GM12891 (cell line): ENCODE results near the gene FBN1.
A peak's percentile ranks its signal among the peaks of the same experiment; 100 is the strongest.

ENCODE experiments used
- DNase-seq: peaks from one replicate; pipeline ENCODE4 v3.0.0; 2011; ENCODE audit warnings: low spot score; ENCODE audit not compliant: insufficient read length
- FAIRE-seq: peaks from 2 replicates; lab custom pipeline; 2011; peaks lifted over from hg19 to GRCh38; lab: Jason Lieb, UNC
- PAX5 ChIP-seq: IDR thresholded peaks from 2 replicates; pipeline ENCODE4 v1.6.1; 2011; ENCODE audit warnings: low read length, moderate library complexity, mild to moderate bottlenecking; ENCODE audit not compliant: insufficient read depth, severe bottlenecking
- POLR2A ChIP-seq: IDR thresholded peaks from 2 replicates; pipeline ENCODE4 v1.6.1; 2011; ENCODE audit warnings: low read depth, low read length, control low read depth
- POLR2AphosphoS5 ChIP-seq: IDR thresholded peaks from 2 replicates; pipeline ENCODE4 v1.6.1; 2011; ENCODE audit warnings: low read depth, low read length, control low read depth
- POU2F2 ChIP-seq: IDR thresholded peaks from 2 replicates; pipeline ENCODE4 v1.6.1; 2011; ENCODE audit warnings: low read depth, mild to moderate bottlenecking, control low read depth, low read length, moderate library complexity
- SPI1 ChIP-seq: IDR thresholded peaks from 2 replicates; pipeline ENCODE4 v1.6.1; 2011; ENCODE audit warnings: low read depth, low read length, control low read depth
- TAF1 ChIP-seq: IDR thresholded peaks from 2 replicates; pipeline ENCODE4 v1.6.1; 2011; ENCODE audit warnings: low read depth, low read length, control low read depth

FBN1 gene

DNA sequence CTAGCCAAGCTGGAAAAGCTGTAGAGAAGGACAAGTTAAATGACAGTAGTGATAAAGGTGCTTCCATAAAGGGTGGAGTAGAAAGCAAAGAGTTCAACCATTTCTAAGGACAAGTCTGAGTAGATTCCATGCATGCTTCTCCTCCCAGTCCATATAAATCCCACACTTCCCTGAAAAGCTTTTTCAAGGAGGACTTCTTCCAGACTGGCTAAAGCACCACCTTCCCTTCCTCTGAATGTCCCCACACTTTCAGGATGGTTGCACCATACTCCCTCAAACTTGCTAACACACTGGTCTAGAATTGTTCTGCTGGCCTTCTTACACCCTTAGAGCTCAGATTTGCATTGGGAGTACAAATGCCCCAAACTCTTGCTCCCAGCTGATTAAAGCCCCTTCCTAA lies 40.9 kb downstream of the FBN1 start:
- DNase-seq (no peak), FAIRE-seq (no peak)
- TF ChIP-seq PAX5 (no peak), POLR2A (no peak), TAF1 (no peak), SPI1 (no peak), POLR2AphosphoS5 (no peak), POU2F2 (no peak)

- no peak for FAIRE-seq
- TF ChIP-seq POLR2AphosphoS5 = no peak
- no peak for TF ChIP-seq PAX5
- no peak for TF ChIP-seq POU2F2
- TF ChIP-seq POLR2A = no peak
- no peak for TF ChIP-seq TAF1
- no peak for TF ChIP-seq SPI1
- DNase-seq = no peak
These were observed 41.6 kb downstream of the FBN1 start for GRCh38 chr15:48603922-48604321.

- TF ChIP-seq PAX5 (no peak), SPI1 (0 out of 2 replicates have a peak, but pooled peaks have one; percentile 13)
- no peak for FAIRE-seq
- DNase-seq = no peak
These were observed 42.4 kb downstream of the FBN1 start for GRCh38 chr15:48603123-48603500.

- TF ChIP-seq POU2F2 = no peak
- FAIRE-seq (no peak), DNase-seq (no peak)
These were observed 43.0 kb downstream of the FBN1 start for GRCh38 chr15:48602358-48603122.

- DNase-seq = no peak
- TF ChIP-seq POU2F2 (no peak), POLR2AphosphoS5 (no peak)
- FAIRE-seq = no peak
These were observed 44.4 kb downstream of the FBN1 start for GRCh38 chr15:48601095-48601494.

GRCh38 chr15:48596841-48597240 lies 48.7 kb downstream of the FBN1 start:
- no peak for TF ChIP-seq TAF1
- no peak for TF ChIP-seq POU2F2
- TF ChIP-seq POLR2AphosphoS5 = no peak
- DNase-seq (no peak), FAIRE-seq (no peak)

GRCh38 chr15:48596415-48596814 lies 49.1 kb downstream of the FBN1 start:
- DNase-seq (no peak), FAIRE-seq (peak; percentile 20)
- no peak for TF ChIP-seq POU2F2
- no peak for TF ChIP-seq POLR2A
- TF ChIP-seq SPI1 = no peak
- TF ChIP-seq TAF1 = no peak
- TF ChIP-seq POLR2AphosphoS5 = no peak
- TF ChIP-seq PAX5 = no peak

GRCh38 chr15:48595981-48596380 lies 49.5 kb downstream of the FBN1 start:
- DNase-seq = no peak
- peak; percentile 81 for FAIRE-seq
- no peak for TF ChIP-seq TAF1
- no peak for TF ChIP-seq PAX5
- 0 out of 2 replicates have a peak, but pooled peaks have one; percentile 20 for TF ChIP-seq POU2F2
- TF ChIP-seq POLR2A = no peak
- TF ChIP-seq POLR2AphosphoS5 = peak; percentile 41; the same call in 1 of the 2 replicates
- TF ChIP-seq SPI1 = no peak

- FAIRE-seq (no peak), DNase-seq (no peak)
- TF ChIP-seq POLR2AphosphoS5 = no peak
- TF ChIP-seq PAX5 = no peak
- no peak for TF ChIP-seq TAF1
- no peak for TF ChIP-seq POLR2A
- no peak for TF ChIP-seq POU2F2
- TF ChIP-seq SPI1 = no peak
These were observed 52.6 kb downstream of the FBN1 start for GRCh38 chr15:48592933-48593332.

- DNase-seq (no peak), FAIRE-seq (peak; percentile 33)
- TF ChIP-seq PAX5 (no peak), POLR2A (no peak), TAF1 (no peak), POU2F2 (no peak), POLR2AphosphoS5 (no peak), SPI1 (no peak)
These were observed 53.2 kb downstream of the FBN1 start for GRCh38 chr15:48592221-48592731.

- FAIRE-seq (no peak), DNase-seq (no peak)
- TF ChIP-seq PAX5 = no peak
- TF ChIP-seq POLR2A = no peak
- no peak for TF ChIP-seq SPI1
- TF ChIP-seq POU2F2 = no peak
- TF ChIP-seq TAF1 = no peak
- no peak for TF ChIP-seq POLR2AphosphoS5
These were observed 54.8 kb downstream of the FBN1 start for GRCh38 chr15:48590723-48591122.
